IPS-NIHi7 (cell line): ENCODE data around the gene PTGFRN.
A peak's percentile ranks its signal among the peaks of the same experiment; 100 is the strongest.
"Not testable (repeated sequence)": the region's sequence is repeated elsewhere in the genome, so short reads cannot be mapped to it uniquely, and the experiment has no call there.

Experiments used
- DNase-seq: peaks from one replicate; pipeline ENCODE4 v3.0.0; 2012; ENCODE audit warnings: mixed read lengths; ENCODE audit errors: extremely low spot score

PTGFRN gene

GRCh38 chr1:116916533-116917445, 7.1 kb downstream of the PTGFRN start:
- no peak for DNase-seq

GRCh38 chr1:116918714-116919357, 9.1 kb downstream of the PTGFRN start:
- no peak for DNase-seq

GRCh38 chr1:116919802-116920201, 10.1 kb downstream of the PTGFRN start:
- DNase-seq: no peak

- no peak for DNase-seq
Measured at GRCh38 chr1:116920211-116920610, 10.5 kb downstream of the PTGFRN start.

- no peak for DNase-seq
Measured at GRCh38 chr1:116921301-116921885, 11.7 kb downstream of the PTGFRN start.

GRCh38 chr1:116921937-116922336, 12.2 kb downstream of the PTGFRN start:
- DNase-seq: no peak

- DNase-seq: no peak
Measured at GRCh38 chr1:116923421-116923820, 13.7 kb downstream of the PTGFRN start.

GRCh38 chr1:116927049-116927798, 17.5 kb downstream of the PTGFRN start:
- DNase-seq: no peak

- DNase-seq: no peak
Measured at GRCh38 chr1:116929961-116930592, 20.4 kb downstream of the PTGFRN start.

- DNase-seq: no peak
Measured at GRCh38 chr1:116931016-116931918, 21.6 kb downstream of the PTGFRN start.

- no peak for DNase-seq
Measured at GRCh38 chr1:116933606-116934515, 24.1 kb downstream of the PTGFRN start.

- DNase-seq: peak; percentile 31
Measured at GRCh38 chr1:116934586-116935207, 25.0 kb downstream of the PTGFRN start.

- no peak for DNase-seq
Measured at GRCh38 chr1:116938216-116938615, 28.5 kb downstream of the PTGFRN start.

- not testable (repeated sequence) for DNase-seq
Measured at GRCh38 chr1:116939780-116940543, 30.2 kb downstream of the PTGFRN start.

GRCh38 chr1:116940814-116941599, 31.3 kb downstream of the PTGFRN start:
- no peak for DNase-seq

- no peak for DNase-seq
Measured at GRCh38 chr1:116941670-116942069, 32.0 kb downstream of the PTGFRN start.

GRCh38 chr1:116942344-116942743, 32.6 kb downstream of the PTGFRN start:
- DNase-seq: no peak
